GM18499 (cell line): ENCODE data around the gene MUC4.
"Not testable (repeated sequence)": the region's sequence is repeated elsewhere in the genome, so short reads cannot be mapped to it uniquely, and the experiment has no call there.

Experiments used
- ATAC-seq: cut with Tn5 transposase; IDR thresholded peaks from one replicate; pipeline ENCODE4 v1.9.1; 2021; ENCODE audit warnings: moderate number of reproducible peaks; ENCODE audit not compliant: insufficient read depth, unreplicated experiment

MUC4 gene

GRCh38 chr3:195816276-195816913, 4.7 kb upstream of the MUC4 start:
- not testable (repeated sequence) for ATAC-seq

DNA sequence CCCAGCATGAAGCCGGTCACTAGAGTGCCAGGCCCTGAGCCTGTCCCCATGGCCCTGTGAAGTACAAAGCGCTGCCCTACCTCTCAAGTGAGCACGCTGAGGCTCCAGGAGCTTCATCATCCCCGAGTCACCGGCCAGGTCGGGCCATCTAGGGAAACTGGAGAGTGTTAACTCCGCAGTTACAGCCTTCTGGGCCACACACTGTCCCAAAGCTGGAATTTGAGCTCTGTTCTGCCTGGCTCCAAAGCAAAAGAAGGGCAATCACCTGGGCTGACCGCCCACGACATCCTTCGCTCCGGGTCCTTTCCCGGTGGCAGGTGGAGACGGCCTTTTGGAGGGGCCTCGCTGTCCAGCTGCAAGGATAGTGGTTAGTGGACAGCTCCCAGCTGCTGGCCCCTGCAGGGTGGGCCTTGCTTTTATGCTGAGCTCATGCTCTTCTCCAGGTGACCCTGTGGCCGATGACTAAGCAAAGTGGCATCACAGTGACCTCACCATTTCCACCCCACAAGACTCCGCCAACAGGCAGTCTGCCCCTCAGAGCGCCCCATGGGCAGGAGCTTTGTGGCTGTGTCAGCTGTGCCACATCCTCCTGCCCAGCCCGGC, 3.5 kb upstream of the MUC4 start:
- no peak for ATAC-seq

DNA sequence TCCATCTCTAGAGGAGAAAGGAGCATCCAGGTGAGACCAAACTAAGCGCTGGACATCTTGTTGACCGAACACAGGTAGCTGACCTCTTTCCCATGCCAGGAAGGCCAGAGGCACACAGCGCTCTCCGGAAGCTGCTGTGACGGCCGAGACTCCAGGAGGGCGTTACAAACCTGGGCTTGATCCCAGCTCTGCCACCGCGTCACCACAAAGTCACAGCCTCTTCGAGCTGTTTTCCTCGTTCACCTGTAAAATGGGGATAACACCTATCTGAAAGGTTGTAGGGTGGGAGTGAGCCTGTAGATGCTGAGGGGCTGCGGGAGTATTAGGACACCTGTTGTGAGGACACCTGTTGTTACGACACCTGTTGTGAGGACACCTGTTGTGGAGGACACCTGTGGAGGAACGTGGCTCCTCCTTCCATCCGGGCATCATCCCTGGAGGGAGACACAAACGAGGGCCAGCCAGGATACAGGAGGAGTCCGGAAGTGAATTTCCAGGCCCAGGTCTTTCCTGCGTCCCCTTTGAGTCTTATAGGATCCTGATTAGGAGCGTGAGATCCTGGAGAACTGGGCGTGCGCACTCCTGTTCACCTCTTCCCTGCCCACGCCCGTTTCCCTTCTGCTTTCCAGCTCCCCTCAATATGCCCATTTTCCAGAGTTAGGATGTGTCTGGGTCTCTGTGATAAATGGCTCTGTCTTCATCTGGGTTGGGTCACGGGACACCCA, 2.3 kb upstream of the MUC4 start:
- no peak for ATAC-seq

GRCh38 chr3:195812366-195812765, 637 bp upstream of the MUC4 start:
- no peak for ATAC-seq

- no peak for ATAC-seq
These were observed 1.3 kb downstream of the MUC4 start for GRCh38 chr3:195810455-195810845.

- ATAC-seq, result no peak
These were observed 1.8 kb downstream of the MUC4 start for GRCh38 chr3:195809796-195810454.

DNA sequence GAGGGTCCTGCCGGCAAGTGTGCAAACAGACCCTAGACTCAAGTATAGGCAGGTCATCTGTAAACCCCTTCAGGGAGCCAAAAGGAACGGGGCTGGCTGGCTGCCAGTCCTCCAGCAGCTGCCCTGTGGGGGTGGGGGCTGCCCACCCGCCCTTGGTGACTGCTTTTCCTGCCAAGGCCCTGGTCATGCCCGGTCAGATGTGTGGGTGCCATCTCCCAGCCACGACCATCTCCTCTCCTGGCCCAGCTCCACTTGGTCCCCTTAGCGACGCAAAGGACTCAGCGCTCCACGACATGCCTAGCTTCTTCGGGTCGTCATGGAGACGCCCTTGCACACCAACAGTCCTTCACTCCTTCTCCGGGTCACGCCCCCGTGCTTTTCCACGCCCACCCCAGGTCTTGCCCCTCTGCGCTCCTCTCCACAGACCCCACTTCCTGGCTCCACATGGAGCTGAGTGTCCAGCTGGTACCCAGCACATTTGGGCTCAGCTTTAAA, 2.4 kb downstream of the MUC4 start:
- ATAC-seq, result no peak

- ATAC-seq, result no peak
These were observed 2.9 kb downstream of the MUC4 start for GRCh38 chr3:195808741-195809290.

DNA sequence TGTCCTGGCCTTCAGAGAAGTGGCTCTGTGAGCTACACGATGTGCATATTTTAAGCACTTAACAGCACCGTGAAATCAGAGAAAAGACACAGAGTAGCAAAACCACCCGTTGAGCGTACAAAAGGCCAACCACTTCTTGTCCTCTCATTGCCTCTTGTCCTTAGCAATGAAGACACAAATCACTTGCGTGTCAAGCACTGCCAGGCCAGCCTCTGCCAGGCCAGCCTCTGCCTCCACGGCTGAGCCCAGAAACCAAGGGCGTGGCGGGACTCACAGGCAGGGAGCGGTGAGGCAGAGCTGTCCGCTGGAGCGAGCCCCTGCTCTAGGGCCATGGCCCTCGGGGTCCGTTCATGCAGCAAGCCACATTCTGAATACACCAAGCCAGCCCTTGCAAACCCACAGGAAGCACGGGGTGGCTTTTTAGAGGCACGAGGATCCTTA, 4.0 kb downstream of the MUC4 start:
- ATAC-seq, result no peak

DNA sequence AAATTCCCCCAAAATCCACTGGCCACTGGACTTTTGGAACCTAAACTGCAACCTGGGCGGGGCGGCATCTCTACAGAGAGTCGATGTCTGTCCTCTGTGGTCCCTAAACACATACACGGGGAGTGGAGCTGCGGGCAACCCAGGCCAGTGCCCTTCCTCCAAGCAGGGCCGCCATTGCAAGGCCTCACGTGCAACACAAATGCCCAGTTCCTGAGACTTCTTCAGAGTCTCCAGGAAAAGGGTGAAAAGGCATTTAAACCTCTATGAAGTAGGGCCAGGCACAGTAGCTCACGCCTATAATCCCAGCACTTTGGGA, 4.9 kb downstream of the MUC4 start:
- ATAC-seq, result no peak

DNA sequence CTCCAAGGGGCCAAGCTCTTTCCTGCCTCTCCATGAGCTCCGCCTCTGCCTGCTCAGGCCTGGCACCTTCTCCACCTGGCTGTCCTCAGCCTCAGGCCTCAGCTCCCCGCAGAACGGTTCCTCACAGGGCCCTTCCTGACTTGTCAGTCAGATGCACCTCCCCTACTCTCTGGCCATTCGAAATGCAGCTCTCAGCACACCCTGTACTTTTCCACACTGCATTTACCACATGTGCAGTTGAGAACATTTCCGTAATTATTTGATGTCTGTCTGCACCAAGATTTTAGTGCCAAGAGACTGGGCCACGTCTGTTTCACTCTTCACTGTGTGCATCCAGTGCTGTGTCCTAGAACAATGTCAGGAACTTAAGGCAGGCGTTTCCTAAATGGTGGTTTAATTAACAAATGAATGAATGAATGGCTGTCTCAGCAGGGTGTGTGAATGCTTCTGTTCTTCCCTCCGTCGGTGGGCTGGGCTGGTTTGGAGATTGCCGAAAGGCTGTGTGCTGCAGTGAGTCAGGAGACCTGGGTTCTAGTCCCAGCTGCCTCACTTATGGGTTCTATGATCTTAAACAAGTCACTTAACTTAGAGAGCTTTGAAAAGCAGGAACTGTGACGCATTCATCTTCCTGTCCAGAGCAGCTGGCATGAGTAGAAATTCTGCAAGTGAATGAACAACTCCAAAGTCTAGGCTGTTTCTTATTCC, 5.4 kb downstream of the MUC4 start:
- no peak for ATAC-seq

GRCh38 chr3:195805588-195805987, 6.1 kb downstream of the MUC4 start:
- ATAC-seq, result not testable (repeated sequence)

GRCh38 chr3:195805181-195805580, 6.5 kb downstream of the MUC4 start:
- ATAC-seq, result no peak

- ATAC-seq, result no peak
These were observed 8.3 kb downstream of the MUC4 start for GRCh38 chr3:195803289-195803908.

GRCh38 chr3:195802795-195803194, 8.9 kb downstream of the MUC4 start:
- ATAC-seq, result no peak

GRCh38 chr3:195802261-195802701, 9.4 kb downstream of the MUC4 start:
- no peak for ATAC-seq

- ATAC-seq, result no peak
These were observed 10.2 kb downstream of the MUC4 start for GRCh38 chr3:195801251-195802183.

DNA sequence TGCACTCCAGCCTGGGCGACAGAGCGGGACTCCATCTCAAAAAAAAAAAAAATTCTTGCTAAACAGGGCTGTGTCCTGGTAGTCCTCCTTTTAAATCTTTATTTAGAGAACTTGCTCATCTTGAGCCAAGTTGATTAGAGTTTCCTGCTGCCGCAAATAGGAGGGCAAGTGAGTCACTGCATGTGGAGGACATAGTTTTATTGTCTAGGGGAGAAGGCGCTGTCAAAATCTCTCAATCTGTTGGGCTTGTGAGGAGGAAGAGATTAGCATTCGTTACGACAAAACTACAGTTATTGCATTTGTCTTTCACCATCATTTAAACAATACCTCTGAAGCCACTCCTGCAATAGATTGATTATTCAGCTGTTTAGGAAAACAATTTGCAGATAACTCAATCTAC, 11.5 kb downstream of the MUC4 start:
- no peak for ATAC-seq

DNA sequence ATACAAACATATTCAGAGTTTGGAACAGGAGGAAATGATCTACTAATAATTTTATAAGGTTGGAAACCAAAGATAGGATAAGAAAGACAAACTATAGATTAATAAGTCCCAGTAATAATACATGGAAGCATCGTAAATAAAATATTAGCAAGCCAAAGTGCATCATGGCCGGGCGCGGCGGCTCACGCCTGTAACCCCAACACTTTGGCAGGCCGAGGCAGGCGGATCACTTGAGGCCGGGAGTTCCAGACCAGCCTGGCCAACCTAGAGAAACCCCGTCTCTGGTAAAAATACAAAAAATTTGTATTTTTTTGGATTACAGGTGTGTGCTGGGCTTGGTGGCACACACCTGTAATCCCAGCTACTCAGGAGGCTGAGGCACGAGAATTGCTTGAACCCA, 14.9 kb downstream of the MUC4 start:
- no peak for ATAC-seq
